Activated CD4-positive, CD25-positive, alpha-beta regulatory T cell treated with anti-CD3 and anti-CD28 coated beads, Interleukin-2, amount 50 U/mL, for 72 hours (primary cell): ENCODE measurements around the gene TTLL8.
"Not testable (repeated sequence)": the region's sequence is repeated elsewhere in the genome, so short reads cannot be mapped to it uniquely, and the experiment has no call there.

Experiments
- DNase-seq: peaks from one replicate; pipeline ENCODE4 v3.0.0; 2021

The TTLL8 gene

GRCh38 chr22:50058061-50058905 lies at the start of gene TTLL8:
TTLL8 (minus strand) TSS chr22:50058298.
- DNase-seq = no peak

GRCh38 chr22:50107529-50107928 lies 49.4 kb upstream of the TTLL8 start:
- no peak for DNase-seq

DNA sequence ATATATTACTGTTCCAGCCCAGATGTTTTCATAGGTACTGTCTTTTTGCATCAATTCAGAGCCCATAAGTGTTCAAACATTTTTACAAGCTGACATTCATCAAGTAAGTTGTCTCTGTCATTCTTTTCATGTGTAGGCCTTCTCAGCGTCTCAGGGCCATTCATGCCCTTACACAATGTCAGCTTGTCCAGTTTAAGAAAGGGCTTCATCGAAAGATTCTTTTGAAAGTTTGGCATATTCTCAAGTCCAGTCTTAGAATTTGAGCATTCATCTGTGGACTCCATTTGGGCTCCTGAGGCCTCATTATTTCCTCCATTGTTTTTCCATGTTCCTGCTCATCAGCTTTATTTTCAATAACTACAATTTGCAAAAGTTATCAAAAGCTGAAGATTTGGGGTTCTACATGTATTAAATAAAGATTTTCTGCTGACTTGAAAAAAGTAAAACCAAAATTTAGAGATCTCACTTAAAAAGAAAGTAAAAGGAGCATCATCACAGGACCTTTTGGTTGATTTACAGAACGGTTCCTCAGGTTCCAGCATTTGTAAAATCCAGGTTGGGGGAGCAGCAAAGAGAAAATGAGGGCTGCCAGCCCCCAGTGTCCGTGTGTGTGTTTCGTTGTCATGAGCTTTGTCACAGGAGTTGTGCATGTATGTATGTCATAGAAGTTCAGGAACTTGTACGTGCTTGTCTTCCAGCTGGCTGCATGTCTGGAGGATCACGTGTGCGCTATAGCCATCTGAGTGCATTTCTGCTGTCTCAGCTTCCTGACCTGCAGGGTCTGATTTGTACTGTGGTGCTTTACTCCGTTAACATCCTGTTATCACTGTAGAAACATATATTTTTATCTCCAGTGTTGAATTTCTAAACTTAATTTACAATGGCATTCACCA lies 47.4 kb upstream of the TTLL8 start:
- no peak for DNase-seq

DNA sequence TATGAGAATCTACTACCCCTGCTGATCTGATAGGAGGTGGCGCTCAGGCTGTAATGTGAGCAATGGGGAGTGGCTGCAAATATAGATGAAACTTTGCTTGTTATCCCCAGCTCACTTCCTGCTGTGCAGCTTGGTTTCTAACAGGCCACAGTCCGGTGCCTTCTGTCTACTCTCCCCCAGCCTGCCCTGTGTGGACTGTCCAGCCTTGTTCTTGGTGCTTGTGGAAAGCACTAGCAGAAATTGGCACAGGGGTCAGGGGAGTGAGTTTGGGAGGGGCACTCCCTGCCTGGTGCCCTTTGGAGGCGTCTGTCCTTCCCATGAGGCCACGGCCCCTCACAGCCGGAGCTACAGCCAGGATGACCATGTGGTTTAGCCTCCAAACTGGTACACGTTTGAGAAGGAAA lies 46.0 kb upstream of the TTLL8 start:
- DNase-seq = no peak

DNA sequence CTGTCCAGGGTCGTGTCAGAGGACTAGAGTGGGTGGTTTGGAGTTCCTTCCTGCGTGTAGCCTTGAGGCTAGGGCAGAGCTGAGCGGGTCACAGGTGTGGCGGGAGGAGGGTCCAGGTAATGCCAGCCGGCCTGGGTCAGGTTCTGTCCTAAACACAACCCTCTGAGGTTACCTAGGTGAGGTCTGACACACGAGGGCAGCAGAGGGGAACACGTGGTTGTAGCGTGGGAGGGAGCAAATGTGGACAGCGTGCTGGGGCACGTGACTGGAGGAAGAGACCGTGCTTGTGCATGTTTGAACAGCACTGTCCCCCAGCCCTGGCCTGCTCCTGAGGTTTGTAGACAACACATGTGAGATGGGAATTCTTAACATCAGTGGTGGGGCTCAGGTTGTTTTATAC lies 44.8 kb upstream of the TTLL8 start:
- DNase-seq = no peak

- DNase-seq = no peak
These were observed 43.9 kb upstream of the TTLL8 start for GRCh38 chr22:50101870-50102565.

DNA sequence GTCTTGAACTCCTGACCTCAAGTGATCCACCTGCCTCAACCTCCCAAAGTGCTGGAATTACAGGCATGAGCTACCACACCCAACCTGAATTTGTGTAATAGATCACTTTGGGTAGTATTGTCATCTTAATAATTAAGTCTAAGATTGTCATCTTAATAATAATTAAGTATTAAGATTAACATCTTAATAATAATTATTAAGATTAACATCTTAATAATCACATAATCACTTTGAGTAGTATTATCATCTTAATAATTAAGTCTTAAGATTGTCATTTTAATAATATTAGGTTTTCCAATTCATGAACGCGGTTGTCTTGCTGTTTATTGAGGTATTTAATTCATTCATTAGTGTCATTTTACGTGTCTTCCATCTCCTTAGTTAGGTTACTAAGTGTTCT lies 40.0 kb upstream of the TTLL8 start:
- no peak for DNase-seq

DNA sequence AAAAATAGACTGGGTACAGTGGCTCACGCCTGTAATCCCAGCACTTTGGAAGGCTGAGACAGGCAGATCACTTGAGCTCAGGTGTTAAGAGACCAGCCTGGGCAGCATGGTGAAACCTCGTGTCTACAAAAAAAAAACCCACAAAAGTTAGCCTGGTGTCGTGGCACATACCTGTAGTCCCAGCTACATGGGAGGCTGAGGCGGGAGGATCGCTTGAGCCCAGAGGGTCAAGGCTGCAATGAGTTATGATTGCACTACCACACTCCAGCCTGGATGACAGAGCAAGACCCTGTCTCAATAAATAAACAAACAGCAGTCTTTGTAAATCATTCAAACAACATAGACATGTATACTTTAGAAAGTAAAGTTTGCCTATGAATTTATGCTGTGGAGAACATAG lies 34.2 kb upstream of the TTLL8 start:
- no peak for DNase-seq

DNA sequence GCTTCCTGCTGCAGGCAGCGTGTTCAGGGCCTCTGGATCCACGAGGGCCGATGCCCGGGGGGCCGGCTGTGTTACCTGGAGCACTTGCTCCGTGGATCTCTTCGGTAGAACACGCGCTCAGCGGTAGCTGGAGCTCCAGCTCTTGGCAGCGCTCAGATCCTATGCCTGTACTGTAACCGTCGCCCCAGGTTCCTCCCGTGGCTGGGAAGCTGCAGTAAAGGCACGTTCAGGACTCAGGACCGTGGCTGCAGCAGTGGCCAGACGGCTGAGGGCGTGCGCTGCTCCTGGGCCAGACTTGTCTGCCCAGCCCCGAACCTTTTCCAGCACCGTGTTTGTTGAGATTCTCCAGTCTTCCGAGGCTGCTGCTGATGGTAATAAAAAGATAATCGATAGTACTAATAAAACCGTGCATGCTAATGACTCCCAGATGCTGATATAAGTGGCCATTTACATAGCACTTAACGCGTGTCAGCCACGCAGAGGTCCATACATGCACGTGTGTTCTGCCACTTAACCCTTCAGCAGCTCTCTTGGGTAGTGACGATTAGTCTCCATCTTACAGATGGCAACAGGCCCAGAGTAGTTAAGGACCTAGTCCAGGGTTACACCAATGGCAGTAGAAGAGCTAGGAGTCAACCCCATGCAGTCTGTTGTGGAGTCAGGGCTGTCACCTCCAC lies 33.1 kb upstream of the TTLL8 start:
- DNase-seq = no peak

- no peak for DNase-seq
These were observed 32.3 kb upstream of the TTLL8 start for GRCh38 chr22:50090412-50090714.

GRCh38 chr22:50089682-50090411 lies 31.7 kb upstream of the TTLL8 start, which contains the start of gene MOV10L1:
MOV10L1 (plus strand) TSS chr22:50090006; CDS start chr22:50090089, 83 bp downstream.
- DNase-seq = no peak

GRCh38 chr22:50089231-50089630 lies 31.1 kb upstream of the TTLL8 start:
- no peak for DNase-seq

DNA sequence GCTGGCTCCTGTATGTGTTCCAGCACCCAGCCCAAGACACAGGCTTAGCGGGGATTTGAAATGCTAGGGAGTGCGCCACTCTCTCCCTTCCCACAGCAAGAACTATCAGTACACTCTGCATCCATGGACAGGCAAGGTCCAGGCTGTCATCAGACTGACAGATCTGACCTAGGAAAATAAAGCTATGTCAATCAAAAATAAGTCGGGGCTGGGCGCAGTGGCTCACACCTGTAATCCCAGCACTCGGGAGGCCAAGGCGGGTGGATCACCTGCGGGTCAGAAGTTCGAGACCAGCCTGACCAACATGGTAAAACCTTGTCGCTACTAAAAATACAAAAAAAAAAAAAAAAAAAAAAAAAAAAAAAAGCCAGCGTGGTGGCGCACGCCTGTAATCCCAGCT lies 30.0 kb upstream of the TTLL8 start:
- no peak for DNase-seq

DNA sequence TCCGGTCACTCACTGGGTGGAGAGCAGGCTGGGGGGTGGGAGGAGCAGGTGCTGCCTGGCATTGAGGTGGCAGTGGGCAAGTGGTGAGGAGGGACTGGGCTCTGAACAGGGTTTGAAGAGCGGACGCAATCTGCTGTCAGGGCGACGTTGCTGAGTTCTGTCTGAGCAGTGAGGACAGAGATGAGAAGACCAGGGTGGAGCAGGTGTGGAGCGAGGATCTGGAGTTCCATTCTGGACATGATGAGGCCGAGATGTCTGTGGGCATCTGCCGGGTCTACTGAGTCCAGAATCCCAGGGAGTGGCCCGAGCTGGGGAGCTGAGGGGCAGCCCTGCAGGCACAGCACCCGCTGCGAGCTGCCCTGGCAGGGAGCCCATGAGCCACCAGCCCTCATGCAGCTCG lies 29.5 kb upstream of the TTLL8 start:
- no peak for DNase-seq

GRCh38 chr22:50086975-50087374 lies 28.9 kb upstream of the TTLL8 start:
- not testable (repeated sequence) for DNase-seq

GRCh38 chr22:50086526-50086925 lies 28.4 kb upstream of the TTLL8 start:
- no peak for DNase-seq

DNA sequence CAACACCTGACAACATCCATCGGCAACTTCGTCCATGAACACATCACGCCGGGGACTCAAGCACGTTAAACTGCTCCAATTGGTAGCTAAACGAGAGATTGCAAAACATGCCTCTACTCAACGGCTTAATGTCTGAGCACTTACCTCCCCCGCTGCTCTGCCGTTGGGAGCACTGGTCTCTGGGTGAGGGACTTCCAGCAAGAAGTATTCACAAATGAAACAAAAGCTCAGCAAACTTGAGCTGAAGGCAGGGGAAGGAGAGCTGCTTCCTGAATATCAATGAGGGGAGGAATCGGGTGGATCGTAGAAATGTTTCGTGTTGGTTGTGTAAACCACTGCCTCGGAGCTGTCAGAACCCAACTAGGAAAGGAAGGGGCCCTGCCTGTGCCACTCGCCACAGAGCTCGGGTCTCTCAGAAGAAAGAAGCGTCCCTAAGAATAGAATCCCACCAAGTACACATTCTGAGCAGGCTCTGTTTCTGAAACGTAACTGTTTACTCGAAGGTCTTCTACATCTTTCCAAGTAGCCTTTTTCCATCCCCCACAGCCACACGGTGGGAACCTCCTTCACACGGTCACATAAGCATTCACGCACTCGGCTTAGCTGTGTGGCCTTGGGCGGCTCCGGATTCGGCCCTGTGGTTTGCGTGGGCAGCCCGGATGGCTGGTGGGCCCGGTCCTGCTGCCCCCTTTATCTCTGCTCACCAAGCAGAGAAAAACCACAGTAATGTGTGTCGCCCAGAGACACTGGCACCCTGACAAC lies 27.3 kb upstream of the TTLL8 start, which contains the start of gene MLC1:
Gene MLC1, minus strand, starts transcription at position 216 of the 762 bp plus-strand sequence. CDS start 524 bp downstream, outside the sequence.
- DNase-seq = no peak

DNA sequence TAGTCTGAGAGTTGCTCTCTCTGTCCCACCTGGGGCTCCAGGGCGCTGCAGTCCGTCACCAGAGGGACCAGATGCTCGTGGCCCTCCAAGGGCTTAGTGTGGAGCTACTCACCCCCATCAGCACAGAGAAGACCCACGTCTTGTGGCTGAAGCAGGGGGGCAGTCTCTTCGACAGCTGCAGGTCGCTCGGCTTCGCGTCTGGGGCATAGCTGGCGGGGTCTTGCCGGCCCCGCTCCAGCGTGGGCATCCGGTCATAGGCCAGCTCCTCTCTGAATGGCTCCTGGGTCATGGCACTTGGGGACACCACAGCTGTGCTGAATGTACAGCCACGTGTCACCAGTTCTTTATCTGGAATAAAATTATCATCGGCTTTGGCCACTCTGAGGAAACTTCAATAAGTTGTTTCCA lies 26.5 kb upstream of the TTLL8 start:
- DNase-seq = no peak

GRCh38 chr22:50084080-50084477 lies 26.0 kb upstream of the TTLL8 start:
- no peak for DNase-seq

- DNase-seq = no peak
These were observed 25.5 kb upstream of the TTLL8 start for GRCh38 chr22:50083462-50084079.
